K562 (cell line): ENCODE results near the gene PIP5KL1.

Source experiments
- CCNT2 ChIP-seq: IDR thresholded peaks from 2 replicates; pipeline ENCODE4 v1.6.1; 2011; ENCODE audit warnings: borderline replicate concordance, low read depth, mild to moderate bottlenecking, moderate library complexity, mixed read lengths, low read length; ENCODE audit not compliant: insufficient read length; ENCODE audit errors: extremely low read depth
- FOXA3 ChIP-seq, 2 experiments: fragments of 450-650 bp in 1 of 2; sonication (generic) in 1 of 2; formaldehyde crosslinking; IDR thresholded peaks in 1 of 2; conservative IDR thresholded peaks in 1 of 2; 2 replicates each; pipeline versions ENCODE4 v1.4.0 to v1.8.0; 2020 to 2022; ENCODE audit warnings: mild to moderate bottlenecking in 2 of 2, missing genetic modification reagents in 1 of 2
- JUND ChIP-seq, 2 experiments: IDR thresholded peaks; 2 replicates in 1 of 2; 3 replicates in 1 of 2; pipeline ENCODE4 v1.6.1; 2011; ENCODE audit warnings: borderline replicate concordance in 2 of 2, low read depth in 2 of 2, low read length in 2 of 2, improper control_type of control experiment in 1 of 2, missing biosample characterization in 1 of 2, missing genetic modification characterization in 1 of 2, missing genetic modification reagents in 1 of 2
- NBN ChIP-seq: fragments of 450-650 bp; IDR thresholded peaks from 2 replicates; pipeline ENCODE4 v1.6.1; 2016; ENCODE audit warnings: low read depth, mild to moderate bottlenecking
- NCOR1 ChIP-seq: fragments of 450-650 bp; IDR thresholded peaks from 2 replicates; pipeline ENCODE4 v1.6.1; 2016; ENCODE audit warnings: mild to moderate bottlenecking, moderate library complexity
- PHF21A ChIP-seq: fragments of 450-650 bp; IDR thresholded peaks from 2 replicates; pipeline ENCODE4 v1.6.1; 2017; ENCODE audit warnings: low read depth, borderline replicate concordance
- SRF ChIP-seq, 2 experiments: fragments of 250-450, 450-650 bp in 1 of 2; sonication (Bioruptor Pico) in 1 of 2; sonication (generic) in 1 of 2; formaldehyde crosslinking; IDR thresholded peaks; 2 replicates each; pipeline versions ENCODE4 v1.5.0 to v1.5.1; 2020 to 2022; ENCODE audit warnings: mild to moderate bottlenecking in 1 of 2, missing genetic modification reagents in 1 of 2
- ZNF282 ChIP-seq: sonication (generic); formaldehyde crosslinking; IDR thresholded peaks from 2 replicates; pipeline ENCODE4 v1.8.1; 2023; ENCODE audit warnings: missing genetic modification reagents
- TF ChIP-seq, protein P1 (sequence below), 2 experiments: fragments of 450-650 bp in 1 of 2; sonication (generic) in 1 of 2; formaldehyde crosslinking in 1 of 2; IDR thresholded peaks; 2 replicates each; pipeline versions ENCODE4 v1.7.1 to v1.9.0; 2016 to 2022; ENCODE audit warnings: inconsistent platforms in 1 of 2, mild to moderate bottlenecking in 1 of 2, missing genetic modification reagents in 1 of 2
- TF ChIP-seq, protein P2 (sequence below), 3 experiments: IDR thresholded peaks in 2 of 3; conservative IDR thresholded peaks in 1 of 3; 2 replicates each; pipeline ENCODE4 v1.5.1; 2011 to 2012; ENCODE audit warnings: low read length in 3 of 3, mild to moderate bottlenecking in 3 of 3, control low read depth in 2 of 3, improper control_type of control experiment in 1 of 3, inconsistent platforms in 1 of 3, low read depth in 1 of 3, mixed read lengths in 1 of 3, moderate library complexity in 1 of 3; ENCODE audit not compliant: insufficient read depth in 2 of 3

DNA sequence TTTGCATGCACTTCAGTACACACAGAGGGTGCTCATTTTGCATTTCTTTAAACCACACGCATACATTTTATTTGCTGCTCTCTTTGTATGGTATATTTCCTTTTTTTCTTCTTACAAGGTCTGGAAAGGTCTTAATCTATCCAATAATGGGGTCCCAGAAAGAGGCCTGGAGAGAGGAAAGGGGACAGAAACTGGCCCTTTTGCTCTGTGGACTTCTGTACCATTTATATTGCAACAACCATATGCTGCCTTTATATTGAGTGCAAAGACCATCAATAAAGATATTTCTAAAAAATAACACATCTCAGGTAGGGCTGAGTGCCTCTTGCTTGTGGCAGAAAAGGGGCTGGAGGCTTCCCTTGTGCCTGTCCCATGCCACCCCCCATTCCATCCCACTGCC is 22.6 kb upstream of the PIP5KL1 start:
- TF ChIP-seq CCNT2, result no peak
- TF ChIP-seq NBN, result no peak
- TF ChIP-seq FOXA3 (CRISPR knock-in tag; conservative IDR thresholded peaks at IDR 0.05 in 1 of 2, IDR thresholded peaks at IDR 0.05 in 1 of 2), result no peak
- TF ChIP-seq, protein P1, sequence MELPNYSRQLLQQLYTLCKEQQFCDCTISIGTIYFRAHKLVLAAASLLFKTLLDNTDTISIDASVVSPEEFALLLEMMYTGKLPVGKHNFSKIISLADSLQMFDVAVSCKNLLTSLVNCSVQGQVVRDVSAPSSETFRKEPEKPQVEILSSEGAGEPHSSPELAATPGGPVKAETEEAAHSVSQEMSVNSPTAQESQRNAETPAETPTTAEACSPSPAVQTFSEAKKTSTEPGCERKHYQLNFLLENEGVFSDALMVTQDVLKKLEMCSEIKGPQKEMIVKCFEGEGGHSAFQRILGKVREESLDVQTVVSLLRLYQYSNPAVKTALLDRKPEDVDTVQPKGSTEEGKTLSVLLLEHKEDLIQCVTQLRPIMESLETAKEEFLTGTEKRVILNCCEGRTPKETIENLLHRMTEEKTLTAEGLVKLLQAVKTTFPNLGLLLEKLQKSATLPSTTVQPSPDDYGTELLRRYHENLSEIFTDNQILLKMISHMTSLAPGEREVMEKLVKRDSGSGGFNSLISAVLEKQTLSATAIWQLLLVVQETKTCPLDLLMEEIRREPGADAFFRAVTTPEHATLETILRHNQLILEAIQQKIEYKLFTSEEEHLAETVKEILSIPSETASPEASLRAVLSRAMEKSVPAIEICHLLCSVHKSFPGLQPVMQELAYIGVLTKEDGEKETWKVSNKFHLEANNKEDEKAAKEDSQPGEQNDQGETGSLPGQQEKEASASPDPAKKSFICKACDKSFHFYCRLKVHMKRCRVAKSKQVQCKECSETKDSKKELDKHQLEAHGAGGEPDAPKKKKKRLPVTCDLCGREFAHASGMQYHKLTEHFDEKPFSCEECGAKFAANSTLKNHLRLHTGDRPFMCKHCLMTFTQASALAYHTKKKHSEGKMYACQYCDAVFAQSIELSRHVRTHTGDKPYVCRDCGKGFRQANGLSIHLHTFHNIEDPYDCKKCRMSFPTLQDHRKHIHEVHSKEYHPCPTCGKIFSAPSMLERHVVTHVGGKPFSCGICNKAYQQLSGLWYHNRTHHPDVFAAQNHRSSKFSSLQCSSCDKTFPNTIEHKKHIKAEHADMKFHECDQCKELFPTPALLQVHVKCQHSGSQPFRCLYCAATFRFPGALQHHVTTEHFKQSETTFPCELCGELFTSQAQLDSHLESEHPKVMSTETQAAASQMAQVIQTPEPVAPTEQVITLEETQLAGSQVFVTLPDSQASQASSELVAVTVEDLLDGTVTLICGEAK (IDR thresholded peaks at IDR 0.05), result no peak
- TF ChIP-seq, protein P1 (CRISPR knock-in tag; IDR thresholded peaks at IDR 0.05), result no peak
- no peak for TF ChIP-seq JUND (IDR thresholded peaks at IDR 0.05; ENCODE audit: borderline replicate concordance, low read depth, low read length)
- TF ChIP-seq JUND (tag; IDR thresholded peaks at IDR 0.05; ENCODE audit: borderline replicate concordance, low read depth, low read length), result no peak
- no peak for TF ChIP-seq SRF (CRISPR knock-in tag; IDR thresholded peaks at IDR 0.05)
- TF ChIP-seq NCOR1, result no peak
- no peak for TF ChIP-seq PHF21A
- TF ChIP-seq, protein P2, sequence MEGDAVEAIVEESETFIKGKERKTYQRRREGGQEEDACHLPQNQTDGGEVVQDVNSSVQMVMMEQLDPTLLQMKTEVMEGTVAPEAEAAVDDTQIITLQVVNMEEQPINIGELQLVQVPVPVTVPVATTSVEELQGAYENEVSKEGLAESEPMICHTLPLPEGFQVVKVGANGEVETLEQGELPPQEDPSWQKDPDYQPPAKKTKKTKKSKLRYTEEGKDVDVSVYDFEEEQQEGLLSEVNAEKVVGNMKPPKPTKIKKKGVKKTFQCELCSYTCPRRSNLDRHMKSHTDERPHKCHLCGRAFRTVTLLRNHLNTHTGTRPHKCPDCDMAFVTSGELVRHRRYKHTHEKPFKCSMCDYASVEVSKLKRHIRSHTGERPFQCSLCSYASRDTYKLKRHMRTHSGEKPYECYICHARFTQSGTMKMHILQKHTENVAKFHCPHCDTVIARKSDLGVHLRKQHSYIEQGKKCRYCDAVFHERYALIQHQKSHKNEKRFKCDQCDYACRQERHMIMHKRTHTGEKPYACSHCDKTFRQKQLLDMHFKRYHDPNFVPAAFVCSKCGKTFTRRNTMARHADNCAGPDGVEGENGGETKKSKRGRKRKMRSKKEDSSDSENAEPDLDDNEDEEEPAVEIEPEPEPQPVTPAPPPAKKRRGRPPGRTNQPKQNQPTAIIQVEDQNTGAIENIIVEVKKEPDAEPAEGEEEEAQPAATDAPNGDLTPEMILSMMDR (IDR thresholded peaks at IDR 0.05 in 2 of 3, conservative IDR thresholded peaks at IDR 0.05 in 1 of 3; ENCODE audit: insufficient read depth in 2 of 3, low read depth in 1 of 3, low read length in 3 of 3), result no peak
- TF ChIP-seq ZNF282 (CRISPR knock-in tag), result no peak
